Transverse colon (tissue), 4 donors: Measurements from ENCODE around the gene TMEM266.

Experiments
- CTCF ChIP-seq, 5 experiments: fragments of 200-600 bp in 3 of 5; fragments of 450-650 bp in 2 of 5; sonication (generic) in 3 of 5; IDR thresholded peaks; 1 replicate in 2 of 5; 2 replicates in 3 of 5; pipeline ENCODE4 v1.5.1; 2016 to 2017; ENCODE audit warnings: antibody characterized with exemption in 5 of 5, inconsistent platforms in 3 of 5, mild to moderate bottlenecking in 2 of 5, moderate library complexity in 1 of 5
- POLR2A ChIP-seq: fragments of 450-650 bp; IDR thresholded peaks from one replicate; pipeline ENCODE4 v1.6.1; 2016; ENCODE audit warnings: antibody characterized with exemption, mild to moderate bottlenecking, moderate library complexity
- POLR2AphosphoS5 ChIP-seq, 3 donors: sonication (generic); formaldehyde crosslinking; IDR thresholded peaks; one replicate each; pipeline ENCODE4 v1.6.1; 2016; ENCODE audit warnings: antibody characterized with exemption in 3 of 3

GRCh38 chr15:76108021-76108723 is 48.4 kb downstream of the TMEM266 start:
- TF ChIP-seq POLR2A (no peak), CTCF (IDR thresholded peaks at IDR 0.05) (no peak), POLR2AphosphoS5 (IDR thresholded peaks at IDR 0.05) (no peak)
